HK-2 (cell line): ENCODE data around the gene PYGB.
A peak's percentile ranks its signal among the peaks of the same experiment; 100 is the strongest.
"Not testable (repeated sequence)": the region's sequence is repeated elsewhere in the genome, so short reads cannot be mapped to it uniquely, and the experiment has no call there.

Experiments used
- DNase-seq: peaks from one replicate; pipeline ENCODE4 v3.0.0-alpha.2; 2018; ENCODE audit not compliant: unreplicated experiment

PYGB gene

GRCh38 chr20:25296094-25297093, 48.5 kb downstream of the PYGB start:
- DNase-seq: peak; percentile 44

- DNase-seq: no peak
Measured at GRCh38 chr20:25297141-25297905, 49.4 kb downstream of the PYGB start.

- peak; percentile 54 for DNase-seq
Measured at GRCh38 chr20:25299806-25300205, 51.9 kb downstream of the PYGB start.

- peak; percentile 37 for DNase-seq
Measured at GRCh38 chr20:25300496-25301170, 52.7 kb downstream of the PYGB start.

GRCh38 chr20:25301357-25301920, 53.6 kb downstream of the PYGB start:
- no peak for DNase-seq

- no peak for DNase-seq
Measured at GRCh38 chr20:25302596-25302995, 54.7 kb downstream of the PYGB start.

GRCh38 chr20:25303292-25304024, 55.6 kb downstream of the PYGB start:
- no peak for DNase-seq

- DNase-seq: no peak
Measured at GRCh38 chr20:25304025-25304549, 56.2 kb downstream of the PYGB start.

- no peak for DNase-seq
Measured at GRCh38 chr20:25306991-25307903, 59.4 kb downstream of the PYGB start.

- no peak for DNase-seq
Measured at GRCh38 chr20:25308083-25308491, 60.2 kb downstream of the PYGB start.

- peak; percentile 81 for DNase-seq
Measured at GRCh38 chr20:25308671-25309394, 60.9 kb downstream of the PYGB start.

- DNase-seq: peak; percentile 91
Measured at GRCh38 chr20:25309395-25310267, 61.7 kb downstream of the PYGB start.

- peak; percentile 90 for DNase-seq
Measured at GRCh38 chr20:25310268-25310920, 62.5 kb downstream of the PYGB start.

GRCh38 chr20:25310921-25311728, 63.2 kb downstream of the PYGB start:
- DNase-seq: peak; percentile 84

GRCh38 chr20:25312716-25313115, 64.8 kb downstream of the PYGB start:
- not testable (repeated sequence) for DNase-seq

- DNase-seq: no peak
Measured at GRCh38 chr20:25313593-25313992, 65.7 kb downstream of the PYGB start.
